HL-60 (cell line): ENCODE measurements around the gene SMIM22.
"Not testable (repeated sequence)": the region's sequence is repeated elsewhere in the genome, so short reads cannot be mapped to it uniquely, and the experiment has no call there.

Experiments used
- CTCF ChIP-seq: IDR thresholded peaks from one replicate; pipeline ENCODE4 v1.5.1; 2011; ENCODE audit warnings: low read length, control low read depth, inconsistent platforms; ENCODE audit not compliant: insufficient read depth
- POLR2AphosphoS5 ChIP-seq: IDR thresholded peaks from 2 replicates; pipeline ENCODE4 v1.6.1; 2012; ENCODE audit warnings: low read depth
- REST ChIP-seq: IDR thresholded peaks from 2 replicates; pipeline ENCODE4 v1.6.1; 2012; ENCODE audit warnings: low read depth; ENCODE audit not compliant: insufficient replicate concordance

- not testable (repeated sequence) for TF ChIP-seq CTCF, REST, POLR2AphosphoS5
Measured at GRCh38 chr16:4784444-4784987, 10.7 kb upstream of the SMIM22 start.
